ENCODE results near the gene USP2.
"Not testable (repeated sequence)": the region's sequence is repeated elsewhere in the genome, so short reads cannot be mapped to it uniquely, and the experiment has no call there.

USP2 gene

DNA sequence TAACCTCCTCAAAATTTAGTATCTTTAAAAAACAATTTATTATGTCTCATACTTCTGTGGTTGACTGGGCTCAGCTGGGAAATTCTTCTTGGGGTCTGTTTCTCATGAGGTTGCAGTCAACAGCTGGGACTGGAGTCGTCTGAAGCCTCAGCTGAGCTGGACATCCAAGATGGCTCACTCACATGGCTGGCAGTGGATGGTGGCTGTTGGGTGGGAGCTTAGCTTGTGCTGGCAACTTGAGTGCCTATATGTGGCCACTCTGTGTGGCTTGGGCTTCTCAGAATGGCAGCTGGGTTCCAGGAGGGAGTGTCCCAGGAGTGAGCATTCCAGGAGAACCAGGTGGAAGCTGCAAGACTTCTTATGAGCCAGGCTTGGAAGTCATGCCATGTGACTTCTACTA lies 28.2 kb upstream of the USP2 start:
- Histone ChIP-seq H3K27me3 (no peaks in the 10 kb centered on the region), H3K36me3 (no peaks in the 10 kb centered on the region; the same call in 1 of the 2 replicates), H3K9me3 (no peaks in the 10 kb centered on the region; the same call in 1 of the 2 replicates), H3K4me3 (ENCODE audit: low read depth, low read length) (no peak overlapping the region), H3K4me1 (peaks cover 9% of the 10 kb centered on the region)
- no peak for DNase-seq
- TF ChIP-seq, protein P1, sequence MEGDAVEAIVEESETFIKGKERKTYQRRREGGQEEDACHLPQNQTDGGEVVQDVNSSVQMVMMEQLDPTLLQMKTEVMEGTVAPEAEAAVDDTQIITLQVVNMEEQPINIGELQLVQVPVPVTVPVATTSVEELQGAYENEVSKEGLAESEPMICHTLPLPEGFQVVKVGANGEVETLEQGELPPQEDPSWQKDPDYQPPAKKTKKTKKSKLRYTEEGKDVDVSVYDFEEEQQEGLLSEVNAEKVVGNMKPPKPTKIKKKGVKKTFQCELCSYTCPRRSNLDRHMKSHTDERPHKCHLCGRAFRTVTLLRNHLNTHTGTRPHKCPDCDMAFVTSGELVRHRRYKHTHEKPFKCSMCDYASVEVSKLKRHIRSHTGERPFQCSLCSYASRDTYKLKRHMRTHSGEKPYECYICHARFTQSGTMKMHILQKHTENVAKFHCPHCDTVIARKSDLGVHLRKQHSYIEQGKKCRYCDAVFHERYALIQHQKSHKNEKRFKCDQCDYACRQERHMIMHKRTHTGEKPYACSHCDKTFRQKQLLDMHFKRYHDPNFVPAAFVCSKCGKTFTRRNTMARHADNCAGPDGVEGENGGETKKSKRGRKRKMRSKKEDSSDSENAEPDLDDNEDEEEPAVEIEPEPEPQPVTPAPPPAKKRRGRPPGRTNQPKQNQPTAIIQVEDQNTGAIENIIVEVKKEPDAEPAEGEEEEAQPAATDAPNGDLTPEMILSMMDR (IDR thresholded peaks at IDR 0.05; ENCODE audit: low read depth, low read length), result no peak

DNA sequence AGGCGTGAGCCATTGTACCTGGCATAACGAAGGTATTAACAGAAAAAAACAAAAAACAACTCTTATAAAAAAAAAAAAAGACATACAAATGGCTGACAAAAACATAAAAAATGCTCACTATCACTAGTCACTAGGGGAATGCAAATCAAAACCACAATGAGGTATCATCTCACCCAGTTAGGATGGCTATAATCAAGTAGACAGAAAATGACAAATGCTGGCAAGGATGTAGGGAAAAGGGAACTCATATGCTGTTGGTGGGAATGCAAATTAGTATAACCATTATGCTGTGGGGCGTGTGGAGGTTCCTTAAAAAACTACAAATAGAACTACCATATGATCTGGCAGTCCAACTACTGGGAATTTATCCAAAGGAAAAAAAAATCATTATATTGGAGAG lies 24.5 kb upstream of the USP2 start:
- Histone ChIP-seq H3K36me3 (peaks cover 2% of the 10 kb centered on the region), H3K27me3 (no peaks in the 10 kb centered on the region), H3K9me3 (no peaks in the 10 kb centered on the region), H3K4me1 (peaks cover 9% of the 10 kb centered on the region), H3K4me3 (ENCODE audit: low read depth, low read length) (no peak overlapping the region)
- TF ChIP-seq, protein P1 (IDR thresholded peaks at IDR 0.05; ENCODE audit: low read depth, low read length), result no peak
- no peak for DNase-seq

DNA sequence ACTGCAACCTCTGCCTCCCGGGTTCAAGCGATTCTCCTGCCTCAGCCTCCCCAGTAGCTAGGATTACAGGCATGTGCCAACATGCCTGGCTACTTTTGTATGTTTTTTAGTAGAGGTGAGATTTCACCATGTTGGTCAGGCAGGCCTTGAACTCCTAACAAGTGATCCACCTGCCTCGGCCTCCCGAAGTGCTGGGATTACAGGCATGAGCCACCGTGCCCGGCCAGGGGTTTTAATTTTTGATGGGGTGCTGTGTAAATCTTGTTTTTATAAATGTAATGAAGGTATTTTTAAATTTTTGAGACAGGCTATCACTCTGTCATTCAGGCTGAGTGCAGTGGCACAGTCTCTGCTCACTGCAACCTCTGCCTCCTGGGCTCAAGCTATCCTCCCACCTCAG lies 24.0 kb upstream of the USP2 start:
- H3K9me3 ChIP-seq; H3K4me3 ChIP-seq (ENCODE audit: low read depth, low read length); H3K4me1 ChIP-seq; DNase-seq; H3K36me3 ChIP-seq; H3K27me3 ChIP-seq: not testable (repeated sequence)

DNA sequence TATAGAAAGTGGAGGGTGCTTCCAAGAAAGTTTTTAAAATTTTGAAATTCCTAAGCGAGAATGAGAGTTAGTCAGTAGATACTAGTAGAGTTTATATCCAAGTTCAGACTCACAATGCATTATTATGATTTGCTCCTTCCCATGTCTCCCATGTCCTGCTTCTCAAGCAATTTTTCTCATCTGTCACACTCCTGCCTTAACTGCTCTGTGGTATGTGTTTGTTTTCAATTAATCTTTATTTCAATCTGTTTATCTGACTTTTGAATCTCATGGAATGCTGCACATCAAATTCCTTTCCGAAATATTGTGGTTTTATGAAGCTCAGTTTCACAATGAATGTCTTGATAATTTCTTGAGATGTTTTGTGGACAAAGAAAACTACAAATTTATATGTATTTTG lies 23.4 kb upstream of the USP2 start:
- H3K36me3 ChIP-seq, result peaks cover 4% of the 10 kb centered on the region; the same call in 1 of the 2 replicates
- TF ChIP-seq, protein P1 (IDR thresholded peaks at IDR 0.05; ENCODE audit: low read depth, low read length), result no peak
- peaks cover 9% of the 10 kb centered on the region for H3K4me1 ChIP-seq
- H3K4me3 ChIP-seq (ENCODE audit: low read depth, low read length), result no peak overlapping the region
- no peaks in the 10 kb centered on the region for H3K27me3 ChIP-seq
- DNase-seq, result no peak
- no peaks in the 10 kb centered on the region for H3K9me3 ChIP-seq

DNA sequence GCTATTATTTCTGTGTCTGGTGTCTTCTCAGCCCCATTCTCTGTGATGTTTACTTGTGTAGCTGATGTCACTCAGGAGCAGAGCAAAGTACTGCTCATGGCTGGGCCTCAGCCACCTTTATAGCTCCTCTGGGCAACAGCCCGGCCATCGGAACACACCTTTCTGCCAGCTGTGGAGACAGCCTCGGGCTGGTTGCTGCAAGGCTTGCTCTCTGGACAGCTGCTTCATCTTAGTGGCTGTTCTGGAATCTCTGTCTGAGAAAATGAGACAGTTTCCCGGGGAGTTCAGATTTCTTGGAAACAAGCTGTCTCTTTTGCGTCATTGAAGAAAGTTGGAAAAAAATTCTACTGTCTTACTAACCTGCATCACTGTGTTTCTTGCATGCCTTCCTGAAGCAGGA lies 21.5 kb upstream of the USP2 start:
- peaks cover under 1% of the 10 kb centered on the region for H3K4me1 ChIP-seq
- DNase-seq, result no peak
- TF ChIP-seq, protein P1 (IDR thresholded peaks at IDR 0.05; ENCODE audit: low read depth, low read length), result no peak
- peaks cover 10% of the 10 kb centered on the region for H3K36me3 ChIP-seq
- no peak overlapping the region for H3K4me3 ChIP-seq (ENCODE audit: low read depth, low read length)
- H3K27me3 ChIP-seq, result no peaks in the 10 kb centered on the region
- no peaks in the 10 kb centered on the region; the same call in 1 of the 2 replicates for H3K9me3 ChIP-seq

DNA sequence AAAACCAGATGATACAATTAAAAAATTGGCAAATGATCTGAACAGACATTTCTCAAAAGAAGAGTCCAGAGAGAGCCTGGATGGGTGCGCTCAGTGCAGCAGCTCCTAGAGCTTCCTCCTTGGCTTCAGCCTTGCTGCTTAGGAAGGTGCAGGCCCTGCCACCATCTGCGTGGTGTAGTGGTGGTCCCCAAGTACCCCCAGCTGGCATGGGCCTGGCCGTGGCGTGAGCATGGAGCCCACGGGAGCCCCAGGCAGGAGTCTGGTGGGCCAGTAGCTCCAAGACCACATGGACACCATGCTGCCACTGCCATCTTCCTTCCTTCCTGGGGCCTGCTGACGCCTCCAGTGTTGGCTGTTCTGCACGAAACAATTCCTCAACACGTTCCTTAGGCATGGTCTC lies 21.0 kb upstream of the USP2 start:
- peaks cover 10% of the 10 kb centered on the region for H3K36me3 ChIP-seq
- H3K27me3 ChIP-seq, result no peaks in the 10 kb centered on the region
- no peaks in the 10 kb centered on the region for H3K4me1 ChIP-seq
- DNase-seq, result no peak
- no peak overlapping the region for H3K4me3 ChIP-seq (ENCODE audit: low read depth, low read length)
- TF ChIP-seq, protein P1 (IDR thresholded peaks at IDR 0.05; ENCODE audit: low read depth, low read length), result no peak
- H3K9me3 ChIP-seq, result no peaks in the 10 kb centered on the region; the same call in 1 of the 2 replicates

DNA sequence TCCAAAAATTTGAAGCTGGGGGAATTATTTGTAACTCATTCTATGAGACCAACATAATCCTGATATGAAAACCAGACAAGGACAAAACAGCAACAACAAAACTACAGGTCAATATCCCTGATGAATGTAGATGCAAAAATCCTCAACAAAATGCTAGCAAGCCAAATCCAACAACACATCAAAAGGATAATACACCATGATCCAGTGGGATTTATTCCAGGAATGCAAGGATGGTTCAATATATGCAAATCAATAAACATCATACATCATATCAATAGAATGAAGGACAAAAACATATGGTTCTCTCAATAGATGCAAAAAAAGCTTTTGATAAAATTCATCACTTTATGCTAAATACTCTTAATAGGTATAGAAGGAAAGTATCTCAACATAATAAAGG lies 19.4 kb upstream of the USP2 start:
- H3K36me3 ChIP-seq, result peaks cover 18% of the 10 kb centered on the region
- TF ChIP-seq, protein P1 (IDR thresholded peaks at IDR 0.05; ENCODE audit: low read depth, low read length), result no peak
- H3K9me3 ChIP-seq, result no peaks in the 10 kb centered on the region; the same call in 1 of the 2 replicates
- no peak for DNase-seq
- H3K27me3 ChIP-seq, result no peaks in the 10 kb centered on the region
- no peaks in the 10 kb centered on the region for H3K4me1 ChIP-seq
- no peak overlapping the region for H3K4me3 ChIP-seq (ENCODE audit: low read depth, low read length)
